ENCODE data around the gene VSTM2A.
"Not testable (repeated sequence)": the region's sequence is repeated elsewhere in the genome, so short reads cannot be mapped to it uniquely, and the experiment has no call there.

Gene VSTM2A

DNA sequence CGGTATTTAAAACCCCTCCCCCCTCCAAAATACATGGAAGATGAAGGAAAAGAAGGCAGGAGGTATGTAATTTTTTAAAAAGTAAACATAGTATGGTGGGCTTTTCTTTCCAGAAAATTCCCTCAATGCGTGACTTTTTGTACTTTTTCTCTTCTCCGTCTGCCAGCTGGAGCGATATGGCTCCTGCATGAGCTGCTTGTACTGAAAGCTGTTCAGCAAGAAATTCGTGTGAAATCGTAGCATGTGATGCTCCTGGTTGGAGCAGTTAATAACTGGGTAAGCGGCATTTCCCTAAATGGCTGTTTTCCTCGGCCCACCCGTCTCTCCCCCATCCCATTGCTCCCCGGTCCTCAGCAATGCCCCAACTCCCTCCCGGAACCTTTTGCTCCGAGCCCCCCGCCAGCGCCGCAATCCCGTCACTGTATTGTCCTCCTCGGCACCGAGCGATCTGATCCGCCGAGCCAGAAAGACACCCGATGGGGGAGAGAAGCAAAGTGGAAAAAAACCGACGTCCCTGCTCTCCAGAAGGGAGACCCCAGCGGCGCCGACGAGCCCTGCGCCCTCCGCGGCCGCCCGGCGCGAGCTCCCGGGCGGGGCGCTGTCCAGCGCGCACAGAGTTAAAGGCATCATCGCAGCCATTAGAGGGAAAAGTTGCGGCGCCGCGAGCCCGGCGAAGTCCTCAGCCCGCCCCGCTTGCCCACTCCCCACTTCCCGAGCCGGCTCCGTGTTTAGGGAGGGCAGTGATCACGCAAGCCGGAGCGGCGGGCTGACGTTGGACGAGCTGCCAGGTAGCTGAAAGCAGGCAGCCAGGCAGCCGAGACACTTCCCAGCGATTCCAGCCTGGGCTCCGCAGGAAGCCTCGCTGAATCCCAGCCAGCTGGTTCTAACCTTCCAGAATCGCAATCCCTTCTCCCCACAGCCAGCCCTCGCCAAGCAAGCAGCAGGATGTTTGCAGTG is at the start of gene VSTM2A:
Gene VSTM2A (plus strand): TSS at position 707 of the 957 bp plus-strand sequence. CDS start 356 bp downstream, outside the sequence.
- no peak for FAIRE-seq

- not testable (repeated sequence) for FAIRE-seq
These were observed 37.6 kb upstream of the VSTM2A start for GRCh38 chr7:54504531-54504930.

DNA sequence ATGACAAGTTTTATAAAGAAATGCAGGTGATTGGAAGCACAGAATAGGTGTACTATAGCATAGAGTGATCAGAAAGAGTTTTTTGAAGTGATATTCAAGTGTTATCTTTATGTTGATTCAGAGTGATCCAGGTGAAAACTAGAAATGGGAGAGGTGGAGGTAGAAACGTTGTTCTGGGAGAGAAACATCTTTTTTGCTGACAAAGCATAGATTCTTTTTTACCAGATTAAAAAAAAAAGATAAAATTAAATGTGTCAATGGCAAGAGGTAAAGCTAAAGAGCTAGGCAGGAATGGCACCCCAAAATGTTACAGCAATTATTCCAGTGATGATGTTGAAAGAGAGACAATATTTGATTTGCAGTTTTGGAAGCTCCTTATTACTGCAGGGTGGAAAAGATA is 12.6 kb upstream of the VSTM2A start:
- no peak for FAIRE-seq

DNA sequence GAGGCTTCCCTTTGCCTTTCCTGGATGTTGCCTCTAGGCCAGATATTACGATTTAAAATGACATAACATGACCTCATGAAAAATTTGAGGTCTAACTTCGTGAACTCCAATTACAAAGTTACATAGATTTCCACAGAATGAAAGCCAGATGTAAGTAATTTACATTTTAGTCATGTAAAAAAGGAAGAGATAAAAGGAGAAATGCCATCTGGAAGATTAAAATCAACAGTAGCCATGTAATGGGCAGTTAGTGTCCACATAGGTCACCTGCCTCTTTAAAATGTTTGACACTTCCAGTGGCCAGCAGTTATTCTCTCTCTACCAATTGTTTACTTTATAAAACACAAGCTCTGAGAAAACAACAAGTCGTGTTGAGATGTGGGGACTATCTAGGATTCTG is 4.1 kb upstream of the VSTM2A start:
- FAIRE-seq, result no peak

DNA sequence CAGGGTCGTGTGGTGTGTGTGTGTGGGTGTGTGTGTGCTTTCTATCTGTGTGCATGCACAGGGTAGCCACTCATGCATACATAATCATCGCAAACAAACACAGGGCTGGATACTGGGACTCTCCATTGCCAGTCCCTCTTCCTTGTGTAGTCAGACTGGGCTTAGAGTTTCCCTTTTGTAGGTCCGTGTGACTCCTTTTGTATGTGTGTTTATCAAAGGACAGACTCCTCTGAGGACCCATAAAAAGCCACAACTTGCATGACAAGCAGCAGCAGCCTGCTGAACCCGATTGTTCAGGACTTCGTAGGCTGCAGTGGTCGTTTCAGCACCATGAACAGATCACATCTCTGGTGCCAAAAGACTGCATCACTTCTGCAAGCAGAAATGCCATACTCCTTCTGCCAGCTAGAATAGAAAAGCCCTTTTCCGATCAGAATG is 895 bp downstream of the VSTM2A start:
- no peak for FAIRE-seq

DNA sequence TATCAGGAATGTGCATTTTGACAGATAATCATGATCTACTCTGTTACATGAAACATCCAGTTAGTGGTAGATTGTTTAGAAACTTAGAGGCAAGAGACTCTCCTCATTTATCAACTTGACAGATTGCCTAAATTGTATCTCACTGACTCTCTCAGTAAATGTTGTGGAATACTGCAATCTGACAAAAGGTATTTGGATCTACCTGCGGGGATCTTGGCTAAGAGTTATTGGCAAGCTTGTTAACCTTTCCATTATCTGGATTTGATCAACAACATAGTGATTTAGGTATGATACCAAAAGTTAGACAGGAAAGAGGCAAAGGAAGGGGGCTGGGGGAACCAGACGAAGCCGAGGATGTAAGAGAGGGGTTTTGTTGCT is 2.0 kb downstream of the VSTM2A start:
- no peak for FAIRE-seq

- FAIRE-seq, result no peak
These were observed 2.5 kb downstream of the VSTM2A start for GRCh38 chr7:54544527-54545240.

GRCh38 chr7:54545241-54545563 is 3.0 kb downstream of the VSTM2A start:
- no peak for FAIRE-seq

DNA sequence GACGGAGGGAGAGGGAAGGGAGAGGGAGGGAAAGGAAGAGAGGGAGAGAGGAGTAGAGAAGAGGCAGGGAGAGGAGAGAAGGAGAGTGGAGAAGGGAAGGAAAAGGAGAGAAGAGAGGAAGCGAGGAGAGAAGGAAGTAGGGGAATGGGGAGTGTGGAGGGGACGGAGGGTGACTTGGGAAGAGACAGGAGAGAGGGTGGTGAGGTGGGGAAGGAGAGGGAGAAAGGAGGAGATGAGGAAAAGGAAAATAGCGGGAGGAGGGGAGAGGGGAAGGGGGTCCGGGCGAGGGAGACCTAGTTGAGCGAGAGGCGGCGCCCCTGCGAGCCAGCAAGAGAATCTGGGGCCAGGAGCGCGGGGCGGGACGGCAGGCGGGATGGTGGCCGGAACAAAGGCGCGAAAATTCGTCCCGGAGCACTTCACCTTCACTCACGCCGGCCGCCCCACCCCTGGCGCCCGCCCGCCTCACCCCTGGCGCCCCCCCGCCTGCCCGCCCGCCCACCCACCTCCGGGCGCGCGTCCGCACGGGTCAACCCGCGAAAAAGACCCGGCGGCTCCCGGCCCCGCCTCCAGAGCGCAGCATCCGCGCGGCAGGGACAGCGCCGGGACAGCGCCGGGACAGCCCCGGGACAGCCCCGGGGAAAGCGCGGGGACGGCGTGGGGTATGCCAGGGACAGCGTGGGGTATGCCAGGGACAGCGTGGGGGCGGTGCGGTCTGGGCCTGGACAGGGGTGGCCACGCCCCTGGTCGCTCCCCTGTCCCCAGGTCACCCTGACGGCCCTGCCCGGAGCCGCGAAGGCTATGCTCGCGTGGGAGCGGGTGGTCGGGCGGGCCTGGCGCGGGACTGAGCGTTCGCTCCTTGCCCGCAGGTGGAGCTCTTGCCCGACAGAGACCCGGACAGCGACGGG is 4.2 kb downstream of the VSTM2A start:
- FAIRE-seq, result no peak

DNA sequence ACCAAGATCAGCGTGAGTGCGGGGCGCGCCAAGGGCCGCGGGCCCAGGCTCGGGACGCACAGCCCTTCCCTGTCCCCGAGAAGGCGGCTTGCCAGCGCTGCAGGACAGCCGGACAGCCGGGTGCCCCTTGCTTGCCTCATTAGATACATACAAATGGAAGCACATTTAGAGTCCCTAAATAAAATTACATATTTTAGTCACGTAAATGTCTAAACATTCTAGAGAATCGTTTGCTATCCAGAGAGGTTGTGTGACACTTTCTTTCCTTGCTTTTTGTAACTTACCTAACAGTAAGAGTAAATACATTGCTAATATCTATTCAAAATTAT is 4.8 kb downstream of the VSTM2A start:
- FAIRE-seq, result no peak

DNA sequence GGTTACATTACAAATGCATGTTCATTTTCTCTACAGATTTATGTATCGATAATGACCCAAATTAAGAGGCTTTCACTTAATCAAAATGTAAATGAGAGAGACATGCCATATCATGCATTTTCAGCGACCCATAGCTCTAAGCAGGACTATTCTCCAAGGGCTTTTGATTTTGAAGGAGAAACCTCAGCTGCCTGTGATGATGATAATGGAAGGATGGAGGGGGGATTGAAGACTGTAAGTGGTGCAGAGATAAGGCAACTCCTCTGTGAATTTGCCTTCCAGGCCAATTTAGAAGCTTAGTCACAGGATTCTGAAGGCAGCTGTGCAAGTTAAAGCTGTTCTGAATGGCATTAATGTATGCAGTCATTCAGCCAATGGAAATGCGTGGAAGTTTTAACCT is 8.3 kb downstream of the VSTM2A start:
- FAIRE-seq, result no peak

DNA sequence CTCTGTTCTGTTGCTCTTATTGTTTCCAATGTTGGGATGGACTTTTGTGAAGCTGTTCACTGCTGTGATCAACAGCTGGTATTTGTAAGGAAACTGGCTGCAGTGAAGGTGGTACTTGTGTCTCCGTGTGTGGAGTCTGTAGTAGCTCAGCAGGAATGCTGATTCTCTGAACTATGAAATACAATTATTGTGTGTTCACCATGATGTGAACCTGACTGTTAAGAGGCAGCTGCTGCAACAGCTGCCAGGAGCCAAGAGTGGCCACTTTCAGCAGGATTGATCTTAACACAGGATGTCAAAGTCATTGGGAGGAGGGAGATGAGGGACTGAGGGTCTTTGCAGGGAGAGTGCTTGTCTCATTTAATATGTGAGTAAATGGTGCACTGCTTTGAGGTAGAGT is 13.9 kb downstream of the VSTM2A start:
- no peak for FAIRE-seq

DNA sequence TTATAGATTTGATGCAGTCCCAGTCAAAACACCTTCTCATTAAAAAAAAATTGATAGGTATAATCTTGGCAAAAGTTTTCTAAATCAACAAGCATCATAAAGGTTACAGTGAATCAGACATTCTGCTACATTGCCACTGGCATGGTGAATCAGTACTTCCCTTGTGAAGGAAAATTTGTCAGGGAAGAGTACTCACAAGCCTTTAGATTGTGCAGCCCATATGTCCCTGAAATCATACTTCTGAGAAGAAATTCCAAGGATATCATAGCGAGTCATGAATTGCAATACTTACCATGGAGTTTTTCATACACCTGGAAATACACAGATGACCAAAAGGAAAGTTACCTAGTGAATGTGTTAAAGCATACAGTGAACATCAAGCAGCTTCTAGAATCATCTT is 17.2 kb downstream of the VSTM2A start:
- FAIRE-seq, result no peak

GRCh38 chr7:54560198-54560597 is 18.0 kb downstream of the VSTM2A start:
- FAIRE-seq, result no peak

DNA sequence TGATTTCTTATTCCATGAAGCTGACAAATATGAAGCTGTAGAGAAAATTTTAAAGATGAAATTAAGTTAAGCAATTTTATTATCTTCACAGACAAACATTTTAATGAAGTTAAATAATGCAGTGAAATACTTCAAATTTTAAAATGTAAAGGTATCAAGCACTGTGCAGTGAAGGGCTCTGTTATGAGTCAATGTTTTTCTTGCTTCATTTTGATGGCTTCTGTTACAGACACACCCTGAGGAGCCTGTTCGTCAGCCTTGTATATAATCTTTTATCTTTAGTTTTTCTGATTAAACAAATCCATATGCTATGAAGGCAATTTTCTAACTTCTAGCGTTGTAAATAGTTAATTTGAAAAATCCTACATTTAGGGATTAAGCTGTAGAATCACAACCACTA is 18.5 kb downstream of the VSTM2A start:
- FAIRE-seq, result no peak

- no peak for FAIRE-seq
These were observed 21.2 kb downstream of the VSTM2A start for GRCh38 chr7:54563329-54563916.

DNA sequence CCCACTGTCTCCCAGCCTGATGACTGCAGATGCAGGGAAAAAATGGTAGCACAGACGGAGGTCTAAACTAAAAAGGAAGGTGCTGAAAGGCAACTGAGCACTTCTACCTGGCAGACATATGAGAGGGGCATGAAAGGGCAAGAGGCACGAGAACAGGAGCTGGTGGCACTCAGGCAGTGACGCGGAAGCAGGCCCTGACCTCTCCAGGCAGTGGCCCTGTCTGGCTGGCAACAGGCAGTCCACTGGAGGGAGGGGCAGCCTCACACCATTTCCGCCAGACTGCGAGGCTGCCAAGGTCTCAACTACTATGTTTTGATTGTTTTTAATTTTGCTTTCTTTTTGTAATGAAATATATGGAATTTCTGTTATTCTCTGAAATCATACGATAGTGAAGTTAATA is 23.3 kb downstream of the VSTM2A start:
- FAIRE-seq, result no peak

DNA sequence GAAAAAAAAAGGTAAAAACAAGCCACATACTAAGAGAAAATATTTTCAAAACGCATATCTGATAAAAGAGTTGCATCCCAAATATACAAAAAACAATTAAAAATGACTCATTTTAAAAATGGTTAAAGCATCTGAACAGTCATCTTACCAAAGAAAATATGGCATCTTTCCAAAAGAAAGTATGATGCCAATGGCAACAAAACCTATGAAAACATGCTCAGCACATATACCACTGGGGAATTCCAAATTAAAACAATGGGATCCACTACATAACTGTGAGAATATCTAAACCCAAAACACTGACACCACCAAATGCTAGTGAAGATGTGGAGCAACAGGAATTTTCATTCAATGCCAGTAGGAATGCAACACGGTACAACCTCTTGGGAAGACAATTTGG is 39.3 kb downstream of the VSTM2A start:
- no peak for FAIRE-seq

DNA sequence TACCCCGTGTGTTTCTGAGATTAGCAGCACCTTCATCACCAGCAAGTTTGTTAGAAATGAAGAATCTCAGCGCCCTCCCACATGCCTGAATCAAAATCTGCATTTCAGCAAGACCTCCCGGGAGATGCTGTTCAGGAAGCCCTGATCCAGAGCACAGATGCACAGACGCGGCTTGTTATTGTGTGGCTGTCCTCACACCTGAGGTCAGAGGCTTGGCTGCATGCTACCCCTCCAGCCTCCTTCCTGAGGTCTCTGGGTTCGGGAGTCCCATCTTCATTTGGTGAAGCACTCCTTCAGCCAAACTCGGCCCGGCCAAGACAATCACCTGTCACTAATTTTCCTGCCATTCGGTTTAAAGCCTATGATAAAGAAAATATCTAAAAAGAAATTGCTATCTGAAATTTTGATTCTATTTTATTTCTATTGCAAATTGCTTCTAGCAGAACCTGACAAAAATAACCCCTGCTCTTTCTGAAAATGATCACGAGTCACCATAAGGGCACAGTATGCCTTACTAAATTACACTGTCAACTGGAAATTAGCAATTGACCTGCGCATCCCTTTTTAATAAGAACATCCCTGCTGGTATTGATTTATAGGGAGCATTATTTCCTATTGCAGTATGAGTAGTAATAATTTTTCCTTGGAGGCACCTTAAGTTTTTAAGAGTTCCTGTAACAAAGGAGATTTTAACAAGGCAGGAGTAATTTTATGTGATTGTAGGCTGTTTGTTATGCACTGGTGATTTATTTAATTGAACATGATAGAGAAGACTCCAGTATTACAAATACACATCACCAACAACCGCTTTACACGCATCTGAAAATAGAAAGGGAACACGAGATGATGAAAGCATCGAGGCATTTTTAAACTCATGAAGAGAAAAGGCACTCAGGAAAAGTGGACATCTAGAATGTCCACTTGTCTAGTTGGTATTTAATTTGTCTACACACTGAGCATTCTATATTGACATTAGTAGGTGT is 49.5 kb downstream of the VSTM2A start:
- FAIRE-seq, result no peak

GRCh38 chr7:54596747-54597146 is 54.6 kb downstream of the VSTM2A start:
- no peak for FAIRE-seq

GRCh38 chr7:54615537-54615936 is 73.4 kb downstream of the VSTM2A start:
- FAIRE-seq, result no peak

All from islet of Langerhans (tissue), 1 donor.